CD4-positive, alpha-beta T cell (primary cell): ENCODE results near the gene SLC37A3. TPM values are rescaled to one million over a fixed set of nuclear protein-coding genes. Genes with fewer than 3 reads are reported as not detected.
"Not testable (repeated sequence)": the region's sequence is repeated elsewhere in the genome, so short reads cannot be mapped to it uniquely, and the experiment has no call there.

Experiments used
- ATAC-seq: fragments of 200-7000 bp; cut with Tn5 transposase; one replicate; pipeline ENCODE4 v1.10.0; 2022; ENCODE audit warnings: mild to moderate bottlenecking; ENCODE audit not compliant: poor library complexity
- CTCF ChIA-PET: fragments of 350-600 bp; sonication (Branson Sonifier 250); formaldehyde crosslinking; loops from one replicate; lab custom pipeline; 2021; ENCODE audit warnings: antibody characterized with exemption, inconsistent platforms; lab: Charles Lee
- POLR2A ChIA-PET: fragments of 350-600 bp; sonication (Branson Sonifier 250); formaldehyde crosslinking; loops from one replicate; lab custom pipeline; 2021; ENCODE audit warnings: antibody characterized with exemption, inconsistent platforms; lab: Charles Lee
- DNase-seq, 14 experiments: peaks; one replicate each; pipeline ENCODE4 v3.0.0-alpha.2; 2013 to 2020; ENCODE audit warnings: mixed read lengths in 2 of 14
- H3K27ac ChIP-seq, 2 donors: one replicate each; pipeline versions ENCODE4 v1.5.1 to v1.7.0; 2013; ENCODE audit warnings: low read length in 2 of 2, low read depth in 1 of 2, mild to moderate bottlenecking in 1 of 2
- H3K27me3 ChIP-seq, 2 experiments: 1 replicate in 1 of 2; 2 replicates in 1 of 2; pipeline versions ENCODE4 v1.6.1 to v1.7.0; 2013; ENCODE audit warnings: low read length in 2 of 2, control low read depth in 1 of 2, mild to moderate bottlenecking in 1 of 2, moderate library complexity in 1 of 2; ENCODE audit not compliant: insufficient read depth in 2 of 2, control insufficient read depth in 1 of 2
- H3K36me3 ChIP-seq: one replicate; pipeline ENCODE4 v1.6.1; 2013; ENCODE audit warnings: low read length, control low read depth; ENCODE audit not compliant: insufficient read depth
- H3K4me1 ChIP-seq: one replicate; pipeline ENCODE4 v1.6.1; 2013; ENCODE audit warnings: low read length, control low read depth; ENCODE audit not compliant: insufficient read depth
- H3K4me3 ChIP-seq: one replicate; pipeline ENCODE4 v1.5.1; 2013; ENCODE audit warnings: mild to moderate bottlenecking, low read length, moderate library complexity
- H3K9me3 ChIP-seq, 2 experiments: 1 replicate in 1 of 2; 2 replicates in 1 of 2; pipeline versions ENCODE4 v1.6.1 to v1.7.0; 2013; ENCODE audit warnings: low read length in 2 of 2, mild to moderate bottlenecking in 2 of 2, control low read depth in 1 of 2, moderate library complexity in 1 of 2; ENCODE audit not compliant: control insufficient read depth in 1 of 2, insufficient read depth in 1 of 2
- H3K27ac Mint-ChIP-seq: one replicate; pipeline ENCODE4 v1.8.0; 2020; ENCODE audit warnings: mixed read lengths
- H3K27me3 Mint-ChIP-seq: one replicate; pipeline ENCODE4 v1.8.0; 2021; ENCODE audit warnings: mixed read lengths
- H3K36me3 Mint-ChIP-seq: one replicate; pipeline ENCODE4 v1.8.0; 2021; ENCODE audit warnings: low read depth, mixed read lengths
- H3K4me1 Mint-ChIP-seq: one replicate; pipeline ENCODE4 v1.8.0; 2021; ENCODE audit warnings: low read depth, mixed read lengths
- H3K4me3 Mint-ChIP-seq: one replicate; pipeline ENCODE4 v1.8.0; 2020; ENCODE audit warnings: mild to moderate bottlenecking, mixed read lengths
- H3K9me3 Mint-ChIP-seq: one replicate; pipeline ENCODE4 v1.8.0; 2020; ENCODE audit warnings: mixed read lengths
- intact Hi-C, 2 experiments: fragments of 100-400 bp; cut with DNase I in 1 of 2; cut with micrococcal nuclease in 1 of 2; formaldehyde crosslinking; loops; one replicate each; pipeline versions ENCODE4 v1.15.1 to v1.9.0; 2023 to 2025; cut with DNase I, micrococcal nuclease
- total RNA-seq, 174 experiments: library from RNA in 2 of 174; stranded (reverse) in 2 of 174; gene quantifications; one replicate each; pipeline ENCODE4 v1.2.3 and lab custom pipeline; 2021 to 2026
- TF ChIP-seq, protein P1 (sequence below): fragments of 200-600 bp; IDR thresholded peaks from one replicate; pipeline ENCODE4 v1.8.0; 2022; ENCODE audit warnings: antibody characterized with exemption, mild to moderate bottlenecking

Gene SLC37A3
- total RNA-seq, 2 experiments from 2014 or later = 23.5 to 25.6 TPM

GRCh38 chr7:140322759-140323158 is 75.6 kb downstream of the SLC37A3 start:
- POLR2A ChIA-PET = no interaction called here
- H3K27me3 Mint-ChIP-seq = no peaks in the 10 kb centered on the region
- ATAC-seq = no peak

DNA sequence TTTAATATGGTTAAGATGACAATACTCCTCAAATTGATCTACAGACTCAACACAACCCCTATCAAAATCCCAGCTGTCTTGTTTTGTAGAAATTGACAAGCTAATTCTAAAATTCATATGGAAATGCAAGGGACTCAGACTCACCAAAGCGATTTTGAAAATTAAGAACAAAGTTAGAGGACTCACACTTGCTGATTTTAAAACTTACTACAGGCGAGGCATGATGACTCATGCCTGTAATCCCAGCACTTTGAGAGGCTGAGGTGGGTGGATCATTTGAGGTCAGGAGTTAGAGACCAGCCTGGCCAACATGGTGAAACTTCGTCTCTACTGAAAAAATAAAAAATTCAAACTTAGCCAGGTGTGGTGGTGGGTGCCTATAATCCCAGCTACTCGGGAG is 78.3 kb downstream of the SLC37A3 start:
- not testable (repeated sequence) for H3K27me3 Mint-ChIP-seq, H3K36me3 Mint-ChIP-seq
- intact Hi-C loops = loop anchor here in 1 of 2 experiments (10.0 kb wide), 1 partner anchor 675 kb away; no protein-coding TSS in a partner anchor

More at GRCh38 chr7:140322759-140323158, 75.6 kb downstream of the SLC37A3 start:
- Mint-ChIP-seq H3K4me1 (no peaks in the 10 kb centered on the region), H3K36me3 (no peaks in the 10 kb centered on the region), H3K4me3 (no peak overlapping the region), H3K9me3 (no peaks in the 10 kb centered on the region), H3K27ac (no peak overlapping the region)
- no peak overlapping the region for H3K27ac ChIP-seq
- DNase-seq = no peak
- H3K4me1 ChIP-seq = peaks cover 10% of the 10 kb centered on the region
- no peaks in the 10 kb centered on the region for H3K27me3 ChIP-seq
- TF ChIP-seq, protein P1, sequence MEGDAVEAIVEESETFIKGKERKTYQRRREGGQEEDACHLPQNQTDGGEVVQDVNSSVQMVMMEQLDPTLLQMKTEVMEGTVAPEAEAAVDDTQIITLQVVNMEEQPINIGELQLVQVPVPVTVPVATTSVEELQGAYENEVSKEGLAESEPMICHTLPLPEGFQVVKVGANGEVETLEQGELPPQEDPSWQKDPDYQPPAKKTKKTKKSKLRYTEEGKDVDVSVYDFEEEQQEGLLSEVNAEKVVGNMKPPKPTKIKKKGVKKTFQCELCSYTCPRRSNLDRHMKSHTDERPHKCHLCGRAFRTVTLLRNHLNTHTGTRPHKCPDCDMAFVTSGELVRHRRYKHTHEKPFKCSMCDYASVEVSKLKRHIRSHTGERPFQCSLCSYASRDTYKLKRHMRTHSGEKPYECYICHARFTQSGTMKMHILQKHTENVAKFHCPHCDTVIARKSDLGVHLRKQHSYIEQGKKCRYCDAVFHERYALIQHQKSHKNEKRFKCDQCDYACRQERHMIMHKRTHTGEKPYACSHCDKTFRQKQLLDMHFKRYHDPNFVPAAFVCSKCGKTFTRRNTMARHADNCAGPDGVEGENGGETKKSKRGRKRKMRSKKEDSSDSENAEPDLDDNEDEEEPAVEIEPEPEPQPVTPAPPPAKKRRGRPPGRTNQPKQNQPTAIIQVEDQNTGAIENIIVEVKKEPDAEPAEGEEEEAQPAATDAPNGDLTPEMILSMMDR = no peak
- no peaks in the 10 kb centered on the region for H3K36me3 ChIP-seq
- CTCF ChIA-PET = no interaction called here
- no peak overlapping the region for H3K4me3 ChIP-seq
- intact Hi-C loops = loop anchor here in 1 of 2 experiments (10.0 kb wide), 1 partner anchor 678 kb away; no protein-coding TSS in a partner anchor
- H3K9me3 ChIP-seq = no peaks in the 10 kb centered on the region

GRCh38 chr7:140317999-140318398 is 80.3 kb downstream of the SLC37A3 start:
- H3K9me3 Mint-ChIP-seq = no peaks in the 10 kb centered on the region
- H3K27ac ChIP-seq = no peak overlapping the region

More for the DNA sequence above, 78.3 kb downstream of the SLC37A3 start:
- H3K4me1 Mint-ChIP-seq, DNase-seq, H3K36me3 ChIP-seq, H3K27ac Mint-ChIP-seq, H3K27me3 ChIP-seq, H3K9me3 Mint-ChIP-seq, H3K9me3 ChIP-seq, H3K4me1 ChIP-seq, H3K4me3 Mint-ChIP-seq, H3K27ac ChIP-seq, H3K4me3 ChIP-seq, ATAC-seq, POLR2A ChIA-PET, CTCF ChIA-PET: not testable (repeated sequence)

More at GRCh38 chr7:140317999-140318398, 80.3 kb downstream of the SLC37A3 start:
- Histone ChIP-seq H3K9me3 (no peaks in the 10 kb centered on the region), H3K27me3 (no peaks in the 10 kb centered on the region), H3K36me3 (no peaks in the 10 kb centered on the region), H3K4me3 (no peak overlapping the region), H3K4me1 (no peaks in the 10 kb centered on the region)
- H3K36me3 Mint-ChIP-seq = no peaks in the 10 kb centered on the region
- ChIA-PET CTCF (no interaction called here), POLR2A (no interaction called here)
- H3K27me3 Mint-ChIP-seq = no peaks in the 10 kb centered on the region
- H3K27ac Mint-ChIP-seq = no peak overlapping the region
- intact Hi-C loops = no loop called here
- no peaks in the 10 kb centered on the region for H3K4me1 Mint-ChIP-seq
- TF ChIP-seq, protein P1 = no peak
- no peak overlapping the region for H3K4me3 Mint-ChIP-seq
- ATAC-seq (no peak), DNase-seq (no peak)
